GM12878 (cell line): ENCODE measurements around the gene KCNQ1. TPM values are rescaled to one million over a fixed set of nuclear protein-coding genes. Genes with fewer than 3 reads are reported as not detected.

Experiments
- ATAC-seq: fragments of 200-7000 bp; cut with Tn5 transposase; 3 replicates; pipeline ENCODE4 v1.9.1; 2020; ENCODE audit warnings: mild to moderate bottlenecking, moderate library complexity
- BruUV-seq: library from RNA; stranded (reverse); fragments of 400-500 nt; replicated peaks from 2 replicates; lab custom pipeline; 2021; lab: Mats Ljungman, UMichigan
- CTCF ChIA-PET: fragments of 300-600 bp; sonication (Branson Sonifier 250); formaldehyde crosslinking; extraction: SDS; loops from one replicate; lab custom pipeline; 2021; ENCODE audit warnings: inconsistent platforms; lab: Yijun Ruan, JAX
- POLR2A ChIA-PET: fragments of 350-600 bp; formaldehyde crosslinking; extraction: SDS; loops from one replicate; lab custom pipeline; 2021; ENCODE audit warnings: inconsistent platforms; lab: Charles Lee
- RAD21 ChIA-PET: fragments of 300-600 bp; sonication (Branson Sonifier 250); formaldehyde crosslinking; loops from one replicate; lab custom pipeline; 2023; ENCODE audit warnings: antibody characterized with exemption; ENCODE audit not compliant: unreplicated experiment; lab: Charles Lee
- SMC1A ChIA-PET: fragments of 300-600 bp; sonication (Branson Sonifier 250); formaldehyde crosslinking; loops from one replicate; lab custom pipeline; 2023; ENCODE audit not compliant: unreplicated experiment, uncharacterized antibody; lab: Charles Lee
- DNase-seq: peaks from one replicate; pipeline ENCODE4 v3.0.0-alpha.2; 2011; ENCODE audit warnings: low read depth, low spot score
- FAIRE-seq: peaks from 3 replicates; lab custom pipeline; 2011; peaks lifted over from hg19 to GRCh38; lab: Jason Lieb, UNC
- H2AFZ ChIP-seq: 2 replicates; pipeline ENCODE4 v1.6.0; 2011; ENCODE audit warnings: low read depth, low read length, control low read depth; ENCODE audit not compliant: control insufficient read depth
- H3K27ac ChIP-seq: 2 replicates; pipeline ENCODE4 v1.5.1; 2011; ENCODE audit warnings: control low read depth; ENCODE audit not compliant: control insufficient read depth, insufficient read depth
- H3K27me3 ChIP-seq, 2 experiments: replicated peaks in 1 of 2; 2 replicates each; pipeline versions ENCODE4 v1.6.0 to v1.6.1; 2011; ENCODE audit warnings: low read length in 1 of 2; ENCODE audit not compliant: control insufficient read depth in 2 of 2, insufficient read depth in 2 of 2
- H3K36me3 ChIP-seq, 2 experiments: 2 replicates each; pipeline ENCODE4 v1.5.1; 2011; ENCODE audit warnings: low read length in 1 of 2; ENCODE audit not compliant: control insufficient read depth in 2 of 2, insufficient read depth in 2 of 2
- H3K4me1 ChIP-seq: 2 replicates; pipeline ENCODE4 v1.6.1; 2011; ENCODE audit warnings: mild to moderate bottlenecking, low read length, moderate library complexity, mixed read lengths; ENCODE audit not compliant: control insufficient read depth, insufficient read depth
- H3K4me2 ChIP-seq: 2 replicates; pipeline ENCODE4 v1.6.0; 2011; ENCODE audit warnings: control low read depth; ENCODE audit not compliant: control insufficient read depth, insufficient read depth
- H3K4me3 ChIP-seq: fragments of 200-600 bp; sonication (generic); 2 replicates; pipeline ENCODE4 v1.5.1; 2016
- H3K79me2 ChIP-seq: 2 replicates; pipeline ENCODE4 v1.6.0; 2011; ENCODE audit warnings: low read length; ENCODE audit not compliant: control insufficient read depth, insufficient read depth
- H3K9ac ChIP-seq: 2 replicates; pipeline ENCODE4 v1.8.0; 2011; ENCODE audit warnings: low read length, control low read depth, mixed read lengths; ENCODE audit not compliant: control insufficient read depth, insufficient read depth
- H3K9me3 ChIP-seq: replicated peaks from 3 replicates; pipeline ENCODE4 v1.5.1; 2011; ENCODE audit warnings: mild to moderate bottlenecking, low read length; ENCODE audit not compliant: control insufficient read depth, insufficient read depth
- H4K20me1 ChIP-seq: 2 replicates; pipeline ENCODE4 v1.6.0; 2011; ENCODE audit not compliant: control insufficient read depth, insufficient read depth
- BCL11A ChIP-seq: IDR thresholded peaks from 2 replicates; pipeline ENCODE4 v1.6.1; 2011; ENCODE audit warnings: low read depth, low read length
- MEF2A ChIP-seq: IDR thresholded peaks from 2 replicates; pipeline ENCODE4 v1.6.1; 2011; ENCODE audit warnings: low read depth, mild to moderate bottlenecking, low read length, moderate library complexity; ENCODE audit not compliant: insufficient read depth
- MTA2 ChIP-seq: fragments of 450-650 bp; IDR thresholded peaks from 2 replicates; pipeline ENCODE4 v1.6.1; 2016; ENCODE audit warnings: low read depth, mild to moderate bottlenecking, moderate library complexity
- SIN3A ChIP-seq: IDR thresholded peaks from 2 replicates; pipeline ENCODE4 v1.6.1; 2012; ENCODE audit warnings: low read depth, low read length, improper control_type of control experiment
- SMAD1 ChIP-seq: fragments of 450-650 bp; IDR thresholded peaks from 2 replicates; pipeline ENCODE4 v1.6.1; 2018; ENCODE audit warnings: mild to moderate bottlenecking, low read depth; ENCODE audit not compliant: partially characterized antibody
- SMARCA5 ChIP-seq: fragments of 450-650 bp; IDR thresholded peaks from 2 replicates; pipeline ENCODE4 v1.6.1; 2017; ENCODE audit warnings: mild to moderate bottlenecking
- TBL1XR1 ChIP-seq: IDR thresholded peaks from 2 replicates; pipeline ENCODE4 v1.6.1; 2012; ENCODE audit warnings: low read depth, low read length, improper control_type of control experiment
- ZNF24 ChIP-seq: fragments of 450-650 bp; IDR thresholded peaks from 2 replicates; pipeline ENCODE4 v1.6.1; 2017; ENCODE audit warnings: antibody characterized with exemption, mild to moderate bottlenecking
- ZZZ3 ChIP-seq: IDR thresholded peaks from 2 replicates; pipeline ENCODE4 v1.6.1; 2011; ENCODE audit warnings: low read depth; ENCODE audit not compliant: control insufficient read depth, insufficient read length
- WGBS: methylation state at CpG from one replicate; pipeline ENCODE4 v1.1.6; 2016; ENCODE audit warnings: low lambda C conversion rate; ENCODE audit not compliant: insufficient replicate concordance, insufficient coverage; ENCODE audit errors: missing lambda C conversion rate; 5-methylcytosine and 5-hydroxymethylcytosine counted together
- in situ Hi-C: fragments of 300-500 bp; cut with MboI; formaldehyde crosslinking; loops from 9 replicates; pipeline ENCODE4 v1.14.3; 2018; ENCODE audit warnings: mixed read lengths
- intact Hi-C: fragments of 100-400 bp; cut with micrococcal nuclease; formaldehyde crosslinking; loops from one replicate; pipeline ENCODE4 v1.14.2; 2022; ENCODE audit not compliant: unreplicated experiment
- polyA plus RNA-seq, 11 experiments: library from polyadenylated mRNA; depleted of rRNA in 4 of 11; unstranded in 6 of 11; stranded (reverse) in 5 of 11; fragments of >200 nt; fragmentation: Nextera tagmentation in 4 of 11; fragmentation: Illumina TruSeq in 1 of 11; extraction: Ambion mirVana in 4 of 11; extraction: Trizol in 1 of 11; gene quantifications; 1 replicate in 1 of 11; 2 replicates in 10 of 11; pipeline versions ENCODE4 v1.2.1 to v1.2.3, GENCODE V29; 2011 to 2016; ENCODE audit warnings: inconsistent platforms in 2 of 11, missing spikeins in 2 of 11, low read depth in 1 of 11
- total RNA-seq, 4 experiments: library from RNA; depleted of rRNA in 3 of 4; stranded (reverse); fragments of >200 nt in 3 of 4; fragmentation: Illumina TruSeq in 1 of 4; extraction: Trizol in 1 of 4; gene quantifications; 2 replicates each; pipeline versions ENCODE4 v1.2.1 to v1.2.3, GENCODE V29; 2013 to 2021
- TF ChIP-seq, protein P1 (sequence below): IDR thresholded peaks from 2 replicates; pipeline ENCODE4 v1.6.1; 2011; ENCODE audit warnings: low read depth, low read length, improper control_type of control experiment, borderline replicate concordance

Gene KCNQ1
- total and polyA plus RNA-seq, 10 of the 15 experiments (the other 5 are each of a cell fraction or from before 2014, with no cell fraction given), result 0.03 to 0.15 (median 0.12) TPM; not detected in 7

DNA sequence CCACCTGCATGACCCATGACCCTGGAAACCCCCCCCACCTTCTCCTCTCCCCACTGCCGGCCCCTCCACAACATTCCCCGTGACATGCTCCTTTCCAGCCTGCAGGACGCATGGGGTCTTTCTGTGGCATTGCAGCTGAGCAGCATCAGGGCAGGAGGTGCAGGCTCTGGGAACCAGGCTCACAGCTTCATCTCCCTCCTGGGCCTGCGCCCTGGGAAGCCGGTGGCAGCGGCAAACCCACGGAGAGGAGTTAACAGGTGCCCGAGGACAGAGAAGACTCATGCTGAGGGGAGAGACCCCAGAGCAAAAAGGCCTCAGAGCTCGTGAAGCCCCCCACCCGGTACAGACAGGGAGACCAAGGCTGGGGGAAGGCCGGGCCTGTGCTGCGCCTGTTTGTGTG is 408.6 kb downstream of the KCNQ1 start:
- no peak for ATAC-seq
- no peak for FAIRE-seq
- CTCF ChIA-PET, result interaction anchor here (0.6 kb wide), 1 partner anchor 284 kb away, joined by 3 read pairs; no protein-coding TSS in a partner anchor
- DNase-seq, result no peak
- Histone ChIP-seq H3K4me2 (no peak overlapping the region), H4K20me1 (no peaks in the 10 kb centered on the region), H3K4me3 (no peak overlapping the region), H3K9ac (no peak overlapping the region), H3K79me2 (no peaks in the 10 kb centered on the region), H3K27me3 (no peaks in the 10 kb centered on the region; a peak in 1 of 4 replicates), H3K4me1 (no peaks in the 10 kb centered on the region), H3K36me3 (no peaks in the 10 kb centered on the region), H3K27ac (no peak overlapping the region), H2AFZ (no peak overlapping the region), H3K9me3 (no peaks in the 10 kb centered on the region)
- intact Hi-C loops (no loop called here), in situ Hi-C loops (no loop called here)
- TF ChIP-seq ZNF24 (no peak), TBL1XR1 (no peak), MTA2 (no peak), SMAD1 (no peak), SMARCA5 (no peak), BCL11A (no peak), SIN3A (no peak), ZZZ3 (no peak), MEF2A (no peak)
- TF ChIP-seq, protein P1, sequence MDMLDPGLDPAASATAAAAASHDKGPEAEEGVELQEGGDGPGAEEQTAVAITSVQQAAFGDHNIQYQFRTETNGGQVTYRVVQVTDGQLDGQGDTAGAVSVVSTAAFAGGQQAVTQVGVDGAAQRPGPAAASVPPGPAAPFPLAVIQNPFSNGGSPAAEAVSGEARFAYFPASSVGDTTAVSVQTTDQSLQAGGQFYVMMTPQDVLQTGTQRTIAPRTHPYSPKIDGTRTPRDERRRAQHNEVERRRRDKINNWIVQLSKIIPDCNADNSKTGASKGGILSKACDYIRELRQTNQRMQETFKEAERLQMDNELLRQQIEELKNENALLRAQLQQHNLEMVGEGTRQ, result no peak
- POLR2A ChIA-PET, result no interaction called here
- 48% methylated on average over 12 of the region's 12 CpGs for WGBS
- RAD21 ChIA-PET, result interaction anchor here (0.6 kb wide), 1 partner anchor 138 kb away, joined by 3 read pairs; no protein-coding TSS in a partner anchor
- SMC1A ChIA-PET, result no interaction called here
- no TSS peak for BruUV-seq
